ENCODE results near the gene ALG10B. TPM values are rescaled to one million over a fixed set of nuclear protein-coding genes. Genes with fewer than 3 reads are reported as not detected.
A peak's percentile ranks its signal among the peaks of the same experiment; 100 is the strongest.

Gene ALG10B
- 1 to 10 TPM in 2 of 4 donors, under 1 TPM in 2; 0.37 to 2.6 (median 1.6) TPM for total RNA-seq

GRCh38 chr12:38316391-38317129 is at the start of gene ALG10B:
TSS of gene ALG10B (plus strand) at chr12:38316774. CDS start at chr12:38316894, 120 bp downstream.
- 0 to 1% methylated on average over 7 to 42 of the region's 42 CpGs for WGBS, 2 donors (ENCODE audit: low coverage in 1 of 2)
- Histone ChIP-seq H3K36me3 (no peaks in the 10 kb centered on the region), H3K27ac (peak within 1 kb of the TSS; percentile 77 to 88 (median 86)), H3K4me3 (peak within 1 kb of the TSS; percentile 53 to 77 (median 62)), H3K4me1 (peaks cover 0 to 18% (median 6%) of the 10 kb centered on the region in 4 donors), H3K9me3 (no peaks in the 10 kb centered on the region), H3K27me3 (no peaks in the 10 kb centered on the region)
- in situ Hi-C loops (cut with MboI; ENCODE audit: low pct_ligation_motif_present in 1 of 4, low pct_unique_long_range_greater_than_20kb in 1 of 4, low sequenced_read_pairs in 3 of 4): loop anchor here in 3 of 4 donors (10.0 to 25.0 kb wide), 3 partner anchors 179 to 596 kb away; partner anchors contain the start of gene CPNE8 (in 1 of the 3)
- TF ChIP-seq EP300 (IDR thresholded peaks at IDR 0.05; ENCODE audit: low read depth) (no peak), POLR2A (IDR thresholded peaks at IDR 0.05) (no peak), CTCF (IDR thresholded peaks at IDR 0.05) (peak; percentile 68 to 80 (median 71)), POLR2AphosphoS5 (IDR thresholded peaks at IDR 0.05) (peak in 2 of 3 donors; percentile 36 to 45)
- DNase-seq: peak; percentile 93
- intact Hi-C loops (cut with DNase I; ENCODE audit: low total_unique reads): loop anchor here (5.0 kb wide), 1 partner anchor 179 kb away; no protein-coding TSS in a partner anchor

GRCh38 chr12:38268612-38269011 is 48.0 kb upstream of the ALG10B start:
- no peak for TF ChIP-seq POLR2A (IDR thresholded peaks at IDR 0.05)
- no peak for TF ChIP-seq CTCF (IDR thresholded peaks at IDR 0.05)
- no peak for TF ChIP-seq POLR2AphosphoS5 (IDR thresholded peaks at IDR 0.05)
- TF ChIP-seq EP300 (IDR thresholded peaks at IDR 0.05; ENCODE audit: low read depth): no peak
- no peak overlapping the region for H3K27ac ChIP-seq
- in situ Hi-C loops (cut with MboI; ENCODE audit: low pct_ligation_motif_present in 1 of 4, low pct_unique_long_range_greater_than_20kb in 1 of 4, low sequenced_read_pairs in 3 of 4): no loop called here

GRCh38 chr12:38269897-38270296 is 46.7 kb upstream of the ALG10B start:
- Histone ChIP-seq H3K27me3 (no peaks in the 10 kb centered on the region), H3K27ac (no peak overlapping the region), H3K4me3 (no peak overlapping the region), H3K9me3 (no peaks in the 10 kb centered on the region), H3K4me1 (no peaks in the 10 kb centered on the region), H3K36me3 (no peaks in the 10 kb centered on the region)
- TF ChIP-seq CTCF (IDR thresholded peaks at IDR 0.05) (no peak), POLR2A (IDR thresholded peaks at IDR 0.05) (no peak), EP300 (IDR thresholded peaks at IDR 0.05; ENCODE audit: low read depth) (no peak), POLR2AphosphoS5 (IDR thresholded peaks at IDR 0.05) (no peak)
- no peak for DNase-seq
- in situ Hi-C loops (cut with MboI; ENCODE audit: low pct_ligation_motif_present in 1 of 4, low pct_unique_long_range_greater_than_20kb in 1 of 4, low sequenced_read_pairs in 3 of 4): no loop called here
- intact Hi-C loops (cut with DNase I; ENCODE audit: low total_unique reads): loop anchor here (2.0 kb wide), 1 partner anchor 25 kb away; no protein-coding TSS in a partner anchor
- WGBS, 2 donors (ENCODE audit: low coverage in 1 of 2): 40 to 50% methylated on average over 1 of the region's 1 CpG

More at GRCh38 chr12:38268612-38269011, 48.0 kb upstream of the ALG10B start:
- Histone ChIP-seq H3K9me3 (no peaks in the 10 kb centered on the region), H3K27me3 (no peaks in the 10 kb centered on the region), H3K4me1 (no peaks in the 10 kb centered on the region), H3K4me3 (no peak overlapping the region), H3K36me3 (no peaks in the 10 kb centered on the region)
- DNase-seq: no peak
- intact Hi-C loops (cut with DNase I; ENCODE audit: low total_unique reads): loop anchor here (2.0 kb wide), 1 partner anchor 24 kb away; no protein-coding TSS in a partner anchor

- 52 to 63% methylated on average over 2 of the region's 2 CpGs for WGBS, 2 donors (ENCODE audit: low coverage in 1 of 2)
Measured at GRCh38 chr12:38279756-38280155, 36.8 kb upstream of the ALG10B start.

More at GRCh38 chr12:38279756-38280155, 36.8 kb upstream of the ALG10B start:
- no peaks in the 10 kb centered on the region for H3K36me3 ChIP-seq
- TF ChIP-seq POLR2A (IDR thresholded peaks at IDR 0.05): no peak
- no peak for TF ChIP-seq CTCF (IDR thresholded peaks at IDR 0.05)
- no peak for TF ChIP-seq EP300 (IDR thresholded peaks at IDR 0.05; ENCODE audit: low read depth)
- TF ChIP-seq POLR2AphosphoS5 (IDR thresholded peaks at IDR 0.05): no peak
- intact Hi-C loops (cut with DNase I; ENCODE audit: low total_unique reads) (no loop called here), in situ Hi-C loops (cut with MboI; ENCODE audit: low pct_ligation_motif_present in 1 of 4, low pct_unique_long_range_greater_than_20kb in 1 of 4, low sequenced_read_pairs in 3 of 4) (no loop called here)
- H3K9me3 ChIP-seq: no peaks in the 10 kb centered on the region
- H3K4me1 ChIP-seq: no peaks in the 10 kb centered on the region
- no peaks in the 10 kb centered on the region for H3K27me3 ChIP-seq
- no peak overlapping the region for H3K4me3 ChIP-seq
- DNase-seq: no peak
- no peak overlapping the region for H3K27ac ChIP-seq

Data from transverse colon (tissue), 4 donors.